Measurements from ENCODE around the gene PCSK6. TPM values are rescaled to one million over a fixed set of nuclear protein-coding genes. Genes with fewer than 3 reads are reported as not detected.

The PCSK6 gene
- polyA plus RNA-seq, 2 donors = 5.4 to 6.5 TPM

- Histone ChIP-seq H3K27ac (ENCODE audit: low read depth in 2 of 2, low read length in 1 of 2) (no peak overlapping the region), H3K4me1 (ENCODE audit: control insufficient read depth in 2 of 2, insufficient read depth in 2 of 2, low read length in 1 of 2) (peaks cover 0 to 8% of the 10 kb centered on the region in 2 donors), H3K9me3 (ENCODE audit: control insufficient read depth in 2 of 2, insufficient read depth in 1 of 2, low read depth in 1 of 2, low read length in 1 of 2) (no peaks in the 10 kb centered on the region), H3K36me3 (ENCODE audit: control insufficient read depth in 2 of 2, insufficient read depth in 2 of 2, low read length in 1 of 2) (peaks cover 13 to 30% of the 10 kb centered on the region in 2 donors), H3K4me3 (ENCODE audit: low read depth in 1 of 2, low read length in 2 of 2) (no peak overlapping the region), H3K27me3 (ENCODE audit: control insufficient read depth in 1 of 2, insufficient read depth in 2 of 2, low read length in 2 of 2) (no peaks in the 10 kb centered on the region)
- 71 to 80% methylated on average over 5 of the region's 5 CpGs for WGBS, 2 donors
These were observed 214.5 kb downstream of the PCSK6 start for GRCh38 chr15:101275018-101275417.

GRCh38 chr15:101273534-101273933 lies 216.0 kb downstream of the PCSK6 start:
- Histone ChIP-seq H3K4me3 (ENCODE audit: low read depth in 1 of 2, low read length in 2 of 2) (no peak overlapping the region), H3K36me3 (ENCODE audit: control insufficient read depth in 2 of 2, insufficient read depth in 2 of 2, low read length in 1 of 2) (peaks cover 13 to 30% of the 10 kb centered on the region in 2 donors), H3K27me3 (ENCODE audit: control insufficient read depth in 1 of 2, insufficient read depth in 2 of 2, low read length in 2 of 2) (no peaks in the 10 kb centered on the region), H3K4me1 (ENCODE audit: control insufficient read depth in 2 of 2, insufficient read depth in 2 of 2, low read length in 1 of 2) (peaks cover 0 to 8% of the 10 kb centered on the region in 2 donors), H3K27ac (ENCODE audit: low read depth in 2 of 2, low read length in 1 of 2) (no peak overlapping the region), H3K9me3 (ENCODE audit: control insufficient read depth in 2 of 2, insufficient read depth in 1 of 2, low read depth in 1 of 2, low read length in 1 of 2) (no peaks in the 10 kb centered on the region)
- WGBS, 2 donors = 80 to 96% methylated on average over 5 of the region's 5 CpGs

- 90 to 92% methylated on average over 9 of the region's 9 CpGs for WGBS, 2 donors
- peaks cover 13 to 30% of the 10 kb centered on the region in 2 donors for H3K36me3 ChIP-seq (ENCODE audit: control insufficient read depth in 2 of 2, insufficient read depth in 2 of 2, low read length in 1 of 2)
These were observed 216.9 kb downstream of the PCSK6 start for GRCh38 chr15:101272584-101272983.

GRCh38 chr15:101269479-101270223 lies 219.9 kb downstream of the PCSK6 start:
- Histone ChIP-seq H3K4me1 (ENCODE audit: control insufficient read depth in 2 of 2, insufficient read depth in 2 of 2, low read length in 1 of 2) (no peaks in the 10 kb centered on the region), H3K27ac (ENCODE audit: low read depth in 2 of 2, low read length in 1 of 2) (no peak overlapping the region), H3K27me3 (ENCODE audit: control insufficient read depth in 1 of 2, insufficient read depth in 2 of 2, low read length in 2 of 2) (no peaks in the 10 kb centered on the region), H3K4me3 (ENCODE audit: low read depth in 1 of 2, low read length in 2 of 2) (no peak overlapping the region), H3K9me3 (ENCODE audit: control insufficient read depth in 2 of 2, insufficient read depth in 1 of 2, low read depth in 1 of 2, low read length in 1 of 2) (no peaks in the 10 kb centered on the region), H3K36me3 (ENCODE audit: control insufficient read depth in 2 of 2, insufficient read depth in 2 of 2, low read length in 1 of 2) (peaks cover 13 to 30% of the 10 kb centered on the region in 2 donors)
- WGBS, 2 donors = 88 to 89% methylated on average over 16 of the region's 16 CpGs

More at GRCh38 chr15:101272584-101272983, 216.9 kb downstream of the PCSK6 start:
- H3K27ac ChIP-seq (ENCODE audit: low read depth in 2 of 2, low read length in 1 of 2) = no peak overlapping the region
- no peaks in the 10 kb centered on the region for H3K27me3 ChIP-seq (ENCODE audit: control insufficient read depth in 1 of 2, insufficient read depth in 2 of 2, low read length in 2 of 2)
- peaks cover 0 to 4% of the 10 kb centered on the region in 2 donors for H3K4me1 ChIP-seq (ENCODE audit: control insufficient read depth in 2 of 2, insufficient read depth in 2 of 2, low read length in 1 of 2)
- no peaks in the 10 kb centered on the region for H3K9me3 ChIP-seq (ENCODE audit: control insufficient read depth in 2 of 2, insufficient read depth in 1 of 2, low read depth in 1 of 2, low read length in 1 of 2)
- no peak overlapping the region for H3K4me3 ChIP-seq (ENCODE audit: low read depth in 1 of 2, low read length in 2 of 2)

- WGBS, 2 donors = 43 to 54% methylated on average over 18 of the region's 18 CpGs
- H3K27ac ChIP-seq (ENCODE audit: low read depth in 2 of 2, low read length in 1 of 2) = peak overlapping the region in 1 of 2 donors; percentile 33
- no peaks in the 10 kb centered on the region for H3K9me3 ChIP-seq (ENCODE audit: control insufficient read depth in 2 of 2, insufficient read depth in 1 of 2, low read depth in 1 of 2, low read length in 1 of 2)
- H3K27me3 ChIP-seq (ENCODE audit: control insufficient read depth in 1 of 2, insufficient read depth in 2 of 2, low read length in 2 of 2) = no peaks in the 10 kb centered on the region
- H3K4me3 ChIP-seq (ENCODE audit: low read depth in 1 of 2, low read length in 2 of 2) = no peak overlapping the region
- no peaks in the 10 kb centered on the region for H3K4me1 ChIP-seq (ENCODE audit: control insufficient read depth in 2 of 2, insufficient read depth in 2 of 2, low read length in 1 of 2)
- H3K36me3 ChIP-seq (ENCODE audit: control insufficient read depth in 2 of 2, insufficient read depth in 2 of 2, low read length in 1 of 2) = peaks cover 3 to 15% of the 10 kb centered on the region in 2 donors
These were observed 222.0 kb downstream of the PCSK6 start for GRCh38 chr15:101267320-101268104.

- peaks cover 3 to 10% of the 10 kb centered on the region in 2 donors for H3K36me3 ChIP-seq (ENCODE audit: control insufficient read depth in 2 of 2, insufficient read depth in 2 of 2, low read length in 1 of 2)
- H3K27me3 ChIP-seq (ENCODE audit: control insufficient read depth in 1 of 2, insufficient read depth in 2 of 2, low read length in 2 of 2) = no peaks in the 10 kb centered on the region
- peak overlapping the region; percentile 18 to 43 for H3K27ac ChIP-seq (ENCODE audit: low read depth in 2 of 2, low read length in 1 of 2)
- H3K4me1 ChIP-seq (ENCODE audit: control insufficient read depth in 2 of 2, insufficient read depth in 2 of 2, low read length in 1 of 2) = no peaks in the 10 kb centered on the region
- no peak overlapping the region for H3K4me3 ChIP-seq (ENCODE audit: low read depth in 1 of 2, low read length in 2 of 2)
- H3K9me3 ChIP-seq (ENCODE audit: control insufficient read depth in 2 of 2, insufficient read depth in 1 of 2, low read depth in 1 of 2, low read length in 1 of 2) = no peaks in the 10 kb centered on the region
- 67% methylated on average over 9 of the region's 9 CpGs for WGBS, 2 donors
These were observed 222.7 kb downstream of the PCSK6 start for GRCh38 chr15:101266787-101267186.

GRCh38 chr15:101266034-101266433 lies 223.5 kb downstream of the PCSK6 start:
- Histone ChIP-seq H3K9me3 (ENCODE audit: control insufficient read depth in 2 of 2, insufficient read depth in 1 of 2, low read depth in 1 of 2, low read length in 1 of 2) (no peaks in the 10 kb centered on the region), H3K27ac (ENCODE audit: low read depth in 2 of 2, low read length in 1 of 2) (no peak overlapping the region), H3K4me3 (ENCODE audit: low read depth in 1 of 2, low read length in 2 of 2) (no peak overlapping the region), H3K36me3 (ENCODE audit: control insufficient read depth in 2 of 2, insufficient read depth in 2 of 2, low read length in 1 of 2) (peaks cover 3 to 6% of the 10 kb centered on the region in 2 donors), H3K4me1 (ENCODE audit: control insufficient read depth in 2 of 2, insufficient read depth in 2 of 2, low read length in 1 of 2) (no peaks in the 10 kb centered on the region), H3K27me3 (ENCODE audit: control insufficient read depth in 1 of 2, insufficient read depth in 2 of 2, low read length in 2 of 2) (no peaks in the 10 kb centered on the region)
- WGBS, 2 donors = 52 to 53% methylated on average over 3 of the region's 3 CpGs

GRCh38 chr15:101264911-101265641 lies 224.4 kb downstream of the PCSK6 start:
- Histone ChIP-seq H3K27ac (ENCODE audit: low read depth in 2 of 2, low read length in 1 of 2) (peak overlapping the region in 1 of 2 donors; percentile 40), H3K4me3 (ENCODE audit: low read depth in 1 of 2, low read length in 2 of 2) (no peak overlapping the region), H3K36me3 (ENCODE audit: control insufficient read depth in 2 of 2, insufficient read depth in 2 of 2, low read length in 1 of 2) (no peaks in the 10 kb centered on the region), H3K27me3 (ENCODE audit: control insufficient read depth in 1 of 2, insufficient read depth in 2 of 2, low read length in 2 of 2) (no peaks in the 10 kb centered on the region), H3K4me1 (ENCODE audit: control insufficient read depth in 2 of 2, insufficient read depth in 2 of 2, low read length in 1 of 2) (no peaks in the 10 kb centered on the region), H3K9me3 (ENCODE audit: control insufficient read depth in 2 of 2, insufficient read depth in 1 of 2, low read depth in 1 of 2, low read length in 1 of 2) (no peaks in the 10 kb centered on the region)
- WGBS, 2 donors = 81 to 83% methylated on average over 17 of the region's 17 CpGs

- H3K27ac ChIP-seq (ENCODE audit: low read depth in 2 of 2, low read length in 1 of 2) = no peak overlapping the region
- H3K27me3 ChIP-seq (ENCODE audit: control insufficient read depth in 1 of 2, insufficient read depth in 2 of 2, low read length in 2 of 2) = no peaks in the 10 kb centered on the region
- H3K36me3 ChIP-seq (ENCODE audit: control insufficient read depth in 2 of 2, insufficient read depth in 2 of 2, low read length in 1 of 2) = no peaks in the 10 kb centered on the region
- H3K4me1 ChIP-seq (ENCODE audit: control insufficient read depth in 2 of 2, insufficient read depth in 2 of 2, low read length in 1 of 2) = no peaks in the 10 kb centered on the region
- H3K9me3 ChIP-seq (ENCODE audit: control insufficient read depth in 2 of 2, insufficient read depth in 1 of 2, low read depth in 1 of 2, low read length in 1 of 2) = no peaks in the 10 kb centered on the region
- no peak overlapping the region for H3K4me3 ChIP-seq (ENCODE audit: low read depth in 1 of 2, low read length in 2 of 2)
- 87 to 90% methylated on average over 4 of the region's 4 CpGs for WGBS, 2 donors
These were observed 225.5 kb downstream of the PCSK6 start for GRCh38 chr15:101264011-101264410.

Measured in esophagus (tissue), 2 donors.